Activated CD4-positive, alpha-beta T cell treated with anti-CD3 and anti-CD28 coated beads, Interleukin-2, Interleukin-6, amounts not matched to agents 100 ng/mL and 50 ng/mL, durations not matched to agents 16 hours and 8 hours (primary cell): ENCODE measurements around the gene ASPHD2.
"Not testable (repeated sequence)": the region's sequence is repeated elsewhere in the genome, so short reads cannot be mapped to it uniquely, and the experiment has no call there.

Experiments
- DNase-seq: peaks from one replicate; pipeline ENCODE4 v3.0.0-alpha.2; 2020

Gene ASPHD2, protein sequence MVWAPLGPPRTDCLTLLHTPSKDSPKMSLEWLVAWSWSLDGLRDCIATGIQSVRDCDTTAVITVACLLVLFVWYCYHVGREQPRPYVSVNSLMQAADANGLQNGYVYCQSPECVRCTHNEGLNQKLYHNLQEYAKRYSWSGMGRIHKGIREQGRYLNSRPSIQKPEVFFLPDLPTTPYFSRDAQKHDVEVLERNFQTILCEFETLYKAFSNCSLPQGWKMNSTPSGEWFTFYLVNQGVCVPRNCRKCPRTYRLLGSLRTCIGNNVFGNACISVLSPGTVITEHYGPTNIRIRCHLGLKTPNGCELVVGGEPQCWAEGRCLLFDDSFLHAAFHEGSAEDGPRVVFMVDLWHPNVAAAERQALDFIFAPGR

DNA sequence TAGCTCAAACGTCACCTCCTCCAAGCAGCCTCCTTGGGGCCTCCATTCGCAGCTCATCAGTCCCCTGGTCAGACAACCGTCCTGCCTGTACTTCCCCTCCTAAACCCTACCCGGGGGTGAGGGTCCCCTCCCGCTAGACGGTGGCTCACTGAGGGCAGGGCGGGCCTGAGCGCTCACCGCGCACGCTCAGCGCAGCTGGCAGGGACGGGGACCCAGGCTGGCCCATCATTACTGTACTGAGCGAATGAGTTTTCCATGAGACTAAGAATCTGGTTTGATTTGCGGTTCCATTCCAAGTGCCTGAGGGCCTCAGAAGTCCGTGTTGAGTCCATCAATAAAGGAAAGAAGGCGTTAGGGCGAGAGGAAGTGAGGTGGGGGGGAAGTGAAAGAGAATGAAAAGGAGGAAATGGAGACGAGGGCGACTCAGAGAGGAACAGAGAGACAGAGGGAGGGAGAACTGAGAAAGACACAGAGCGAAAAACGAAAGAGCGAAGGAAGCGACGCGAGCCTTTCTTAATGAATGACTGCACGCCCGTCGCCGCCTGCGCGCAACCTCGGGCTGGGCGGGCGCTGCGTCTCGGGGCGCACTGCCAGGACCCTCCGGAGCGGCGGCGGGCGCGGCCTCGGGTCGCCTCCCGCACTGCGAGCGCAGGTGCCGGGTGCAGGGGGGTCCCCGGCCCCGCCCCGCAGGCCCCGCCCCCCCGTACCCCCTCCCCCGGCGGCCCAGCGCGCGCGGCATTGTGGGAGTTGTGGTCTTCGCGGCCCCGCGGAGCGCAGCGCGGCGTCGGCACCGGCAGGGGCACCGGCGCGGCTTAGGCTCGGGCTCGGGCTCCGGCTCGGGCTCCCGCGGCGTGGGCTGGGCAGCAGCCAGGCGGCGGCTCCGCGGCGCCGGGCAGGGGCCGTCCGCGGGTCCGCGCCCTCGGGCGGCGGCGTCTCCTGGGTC, at the start of gene ASPHD2:
Gene ASPHD2, plus strand, starts transcription at position 746 of the 943 bp plus-strand sequence. CDS start 4,356 bp downstream, outside the sequence.
- peak; percentile 87 for DNase-seq

DNA sequence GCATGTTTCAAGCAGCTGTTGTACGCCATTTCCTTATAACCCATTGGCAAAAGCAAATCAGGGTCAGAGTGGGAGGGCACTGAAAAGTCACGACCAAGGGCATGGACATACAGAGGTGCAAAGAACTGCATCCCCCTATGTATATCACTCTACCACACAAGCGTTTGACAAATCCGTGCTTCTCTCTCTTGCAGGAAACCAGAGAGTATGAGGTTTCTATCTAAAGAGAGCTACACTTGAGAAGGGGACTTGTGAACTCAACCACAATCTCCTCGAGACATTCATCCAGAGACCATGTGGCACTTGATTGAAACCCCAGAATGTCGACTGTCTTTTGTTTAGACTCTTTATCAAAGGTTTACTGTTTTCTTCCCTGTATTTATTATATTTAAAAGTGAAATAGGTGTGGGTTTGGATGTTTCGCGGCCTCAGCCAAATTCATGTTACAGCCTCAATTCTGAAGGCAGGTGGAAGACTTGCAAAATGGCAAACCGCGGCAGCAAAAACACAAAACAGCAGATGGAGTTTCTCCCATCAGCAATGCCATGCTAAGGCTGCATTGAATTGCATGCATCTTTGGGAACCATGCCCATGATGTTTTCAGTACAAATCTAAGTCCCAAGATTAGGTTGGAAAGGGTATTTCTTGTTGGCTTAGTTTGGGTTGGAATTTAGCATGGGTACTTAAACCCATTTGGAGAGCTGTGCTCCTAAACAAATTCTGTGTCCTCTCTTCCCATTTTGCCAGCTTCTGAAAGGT, 48.8 kb upstream of the ASPHD2 start:
- DNase-seq, result no peak

DNA sequence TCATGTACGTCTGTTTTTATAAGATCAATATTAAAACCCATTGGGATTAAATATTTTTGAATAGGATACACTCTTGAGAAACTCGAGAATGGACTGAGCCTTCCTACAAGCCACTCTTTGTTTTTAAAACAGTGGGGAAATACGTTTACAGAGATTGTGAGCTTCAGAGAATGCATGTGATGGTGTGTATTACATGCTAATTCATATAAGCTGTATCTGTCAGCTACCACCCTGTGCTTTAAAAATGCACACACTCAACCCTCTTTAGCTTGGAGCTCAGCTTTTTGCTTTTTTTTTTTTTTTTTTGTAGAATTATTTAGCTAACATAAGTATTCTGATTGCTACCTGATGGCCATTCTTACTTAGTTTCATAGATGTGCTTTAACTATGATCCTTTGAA, 46.3 kb upstream of the ASPHD2 start:
- DNase-seq, result no peak

GRCh38 chr22:26383968-26384556, 45.0 kb upstream of the ASPHD2 start:
- DNase-seq, result no peak

DNA sequence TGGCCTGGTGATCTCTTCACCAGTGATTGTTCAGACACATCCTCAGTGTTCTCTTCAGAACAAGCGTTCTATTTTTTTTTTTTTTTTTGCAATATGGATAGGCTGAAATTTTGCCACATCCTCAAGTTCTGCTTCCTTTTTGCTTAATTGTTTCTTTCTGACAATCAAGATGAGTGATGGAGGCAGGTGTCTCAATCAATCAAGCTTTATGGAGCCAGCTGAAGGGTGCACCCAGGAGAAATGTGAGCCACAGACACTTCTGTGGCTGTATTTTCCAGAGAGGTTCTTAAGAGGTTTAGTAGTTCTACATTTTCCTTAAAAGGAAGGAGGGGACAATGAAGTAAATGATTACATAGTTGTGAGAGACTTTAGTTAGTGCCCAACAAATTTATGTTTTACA, 43.9 kb upstream of the ASPHD2 start:
- no peak for DNase-seq

GRCh38 chr22:26389125-26389524, 39.9 kb upstream of the ASPHD2 start:
- DNase-seq, result no peak

- no peak for DNase-seq
Observed at GRCh38 chr22:26391091-26391490, 38.0 kb upstream of the ASPHD2 start.

GRCh38 chr22:26391623-26392022, 37.4 kb upstream of the ASPHD2 start:
- no peak for DNase-seq

DNA sequence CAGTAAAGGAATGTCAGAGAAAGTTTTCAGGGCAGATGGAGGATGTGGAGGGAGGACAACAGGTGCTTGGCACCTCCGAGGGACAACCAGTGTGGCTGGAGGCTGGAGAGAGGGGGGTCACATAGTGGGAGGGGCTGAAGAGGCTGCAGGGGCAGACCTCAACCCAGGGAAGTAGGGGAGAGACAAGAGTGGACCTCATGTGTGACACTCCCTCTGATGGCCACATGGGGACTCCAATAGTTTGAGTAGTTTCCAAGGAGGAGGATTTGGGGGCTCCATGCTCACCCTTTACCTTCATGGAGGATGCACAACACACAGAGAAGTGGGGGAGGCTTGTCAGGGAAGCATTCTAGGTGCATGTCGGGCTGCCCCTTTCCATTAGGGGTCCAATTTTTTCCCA, 35.1 kb upstream of the ASPHD2 start:
- DNase-seq, result no peak

GRCh38 chr22:26394777-26395176, 34.3 kb upstream of the ASPHD2 start:
- DNase-seq, result no peak

DNA sequence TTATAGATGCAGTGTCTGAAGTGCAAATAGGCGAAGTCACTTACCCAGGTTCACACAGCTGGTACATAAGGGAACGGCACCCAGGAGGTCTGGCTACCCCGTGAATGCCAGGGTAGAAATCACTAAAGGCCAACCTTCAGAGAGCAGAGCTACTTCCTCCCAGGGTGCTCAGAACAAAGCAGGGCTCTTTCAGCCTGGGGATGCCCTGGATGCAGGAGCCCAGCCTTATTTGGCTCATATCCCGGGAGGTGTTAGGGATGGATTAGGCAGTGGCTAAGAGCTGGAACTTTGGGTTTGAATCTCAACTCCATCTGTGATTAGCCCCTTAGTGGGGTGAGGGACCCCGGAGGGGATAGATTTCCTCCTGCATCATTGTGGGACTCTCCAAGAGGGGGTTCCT, 33.1 kb upstream of the ASPHD2 start:
- no peak for DNase-seq

DNA sequence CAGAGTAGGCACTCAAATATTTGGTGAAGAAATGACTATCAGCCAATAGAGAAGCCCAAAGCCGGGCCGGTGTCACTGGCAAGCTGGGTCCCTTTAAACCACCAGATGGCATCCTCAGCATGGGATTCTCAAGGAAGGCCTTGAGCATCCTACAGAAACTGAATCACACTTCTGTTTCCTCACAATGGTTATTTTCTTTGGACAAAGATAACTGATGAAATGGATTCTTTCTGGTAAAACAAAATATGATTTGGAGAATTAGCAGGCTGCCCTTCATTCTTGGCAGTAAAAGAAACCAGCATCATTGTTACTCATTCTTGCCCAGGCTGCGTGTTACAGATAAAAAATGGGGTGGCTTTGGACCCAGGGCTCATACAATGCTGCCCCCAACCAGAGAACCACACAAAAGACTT, 30.3 kb upstream of the ASPHD2 start:
- DNase-seq, result peak; percentile 76

GRCh38 chr22:26399289-26399688, 29.8 kb upstream of the ASPHD2 start:
- DNase-seq, result no peak

DNA sequence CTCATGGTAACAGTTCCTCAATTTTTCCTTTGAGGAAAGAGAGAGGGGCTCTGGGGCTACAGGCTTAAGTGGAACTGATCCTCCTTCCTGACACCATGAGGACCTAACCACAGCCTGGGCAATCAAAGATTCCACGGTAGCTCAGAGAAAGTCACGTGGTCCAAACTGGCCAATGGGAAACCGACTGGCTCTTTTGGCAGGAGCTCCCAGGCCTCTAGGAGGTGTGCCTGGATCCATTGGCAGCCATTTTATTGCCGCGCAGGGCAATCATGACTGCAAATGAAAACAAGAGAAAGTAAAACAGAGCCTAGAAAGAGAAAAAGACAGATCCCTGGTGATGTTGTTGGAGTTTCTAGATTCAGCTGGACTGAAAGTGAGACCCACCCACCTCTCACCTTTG, 27.3 kb upstream of the ASPHD2 start:
- no peak for DNase-seq

DNA sequence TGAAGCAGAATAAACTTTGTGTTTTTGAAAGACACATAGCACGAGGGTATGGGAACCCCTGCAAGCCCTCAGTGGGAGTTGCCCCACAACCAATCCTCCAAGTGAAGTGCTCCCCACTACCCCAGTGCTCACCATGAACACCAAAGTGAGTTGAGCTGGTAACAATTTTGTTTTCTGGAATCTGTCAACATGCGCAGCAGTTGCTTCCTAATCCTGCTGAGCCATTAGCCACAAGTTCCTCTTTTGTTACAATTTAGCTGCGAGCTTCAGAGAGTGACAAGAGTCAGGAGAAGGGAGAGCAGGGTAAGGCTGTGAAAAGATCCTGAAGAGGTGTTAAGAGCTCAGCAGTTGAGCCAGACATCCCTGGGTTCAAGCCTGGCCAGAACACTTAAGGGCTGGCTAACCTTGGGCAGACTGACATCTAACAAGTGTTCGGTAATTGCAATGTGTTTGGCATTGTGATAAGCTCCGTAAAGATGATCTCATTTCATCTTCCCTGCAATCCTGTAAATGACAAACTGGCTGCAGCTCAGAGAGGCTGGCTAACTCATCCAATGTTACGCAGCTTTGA, 24.1 kb upstream of the ASPHD2 start:
- DNase-seq, result no peak

- DNase-seq, result no peak
Observed at GRCh38 chr22:26406118-26406517, 22.9 kb upstream of the ASPHD2 start.

DNA sequence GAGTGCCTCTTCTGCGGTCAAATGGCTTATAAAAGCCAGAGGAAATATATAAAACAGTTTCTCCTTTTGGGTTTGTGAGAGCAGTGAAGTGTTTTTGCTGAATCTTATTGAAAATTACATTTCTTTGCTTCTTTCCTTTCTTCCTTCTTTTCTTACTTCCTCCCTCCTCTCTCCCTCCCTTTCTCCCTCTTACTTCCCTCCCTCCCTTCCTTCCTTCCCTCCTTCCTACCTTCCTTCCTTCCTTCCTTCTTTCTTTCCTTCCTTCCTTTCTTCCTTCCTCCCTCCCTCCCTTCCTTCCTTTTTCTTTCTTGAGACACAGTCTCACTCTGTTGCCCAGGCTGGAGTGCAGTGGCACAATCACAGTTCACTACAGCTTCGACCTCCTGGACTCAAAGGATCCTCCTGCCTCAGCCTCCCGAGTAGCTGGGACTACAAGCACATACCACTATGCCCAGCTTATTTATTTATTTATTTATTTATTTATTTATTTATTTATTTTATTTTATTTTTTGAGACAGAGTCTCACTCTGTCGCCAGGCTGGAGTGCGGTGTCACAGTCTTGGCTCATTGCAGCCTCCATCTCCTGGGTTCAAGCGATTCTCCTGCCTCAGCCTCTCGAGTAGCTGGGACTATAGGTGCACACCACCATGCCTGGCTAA, 20.4 kb upstream of the ASPHD2 start:
- not testable (repeated sequence) for DNase-seq

- no peak for DNase-seq
Observed at GRCh38 chr22:26409719-26410335, 19.2 kb upstream of the ASPHD2 start.

- no peak for DNase-seq
Observed at GRCh38 chr22:26410386-26410785, 18.7 kb upstream of the ASPHD2 start.

- no peak for DNase-seq
Observed at GRCh38 chr22:26414347-26414746, 14.7 kb upstream of the ASPHD2 start.

DNA sequence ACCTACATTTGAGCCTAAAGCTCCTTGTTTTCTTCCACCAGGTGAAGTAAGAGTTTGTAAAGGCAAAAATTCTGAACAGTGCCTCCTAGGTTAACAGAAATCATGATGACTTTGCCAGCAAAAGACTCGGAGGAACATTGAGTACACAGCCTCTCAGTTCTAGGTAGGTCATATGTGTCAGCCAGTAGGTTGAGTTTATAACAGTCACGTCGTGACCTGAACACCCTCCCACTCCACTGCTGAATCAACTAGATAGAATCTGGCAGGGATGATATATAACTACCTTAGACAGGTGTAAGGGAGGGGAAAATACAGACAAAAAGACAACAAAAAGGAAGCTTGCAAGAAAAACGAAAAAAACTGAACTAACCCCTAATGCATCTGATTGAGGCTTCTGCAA, 12.8 kb upstream of the ASPHD2 start:
- no peak for DNase-seq
